Middle frontal gyrus (tissue), 1 donor: Measurements from ENCODE around the gene IDI1.
"Not testable (repeated sequence)": the region's sequence is repeated elsewhere in the genome, so short reads cannot be mapped to it uniquely, and the experiment has no call there.

Experiments used
- DNase-seq: peaks from one replicate; pipeline ENCODE4 v3.0.0-alpha.2; 2015; ENCODE audit warnings: low spot score; ENCODE audit errors: extremely low spot score

IDI1 gene

GRCh38 chr10:1063232-1063865 is 14.4 kb upstream of the IDI1 start:
- DNase-seq, result no peak

- DNase-seq, result no peak
Observed at GRCh38 chr10:1061930-1062774, 13.2 kb upstream of the IDI1 start.

GRCh38 chr10:1059902-1060301 is 11.0 kb upstream of the IDI1 start:
- DNase-seq, result no peak

- no peak for DNase-seq
Observed at GRCh38 chr10:1058017-1058416, 9.1 kb upstream of the IDI1 start.

GRCh38 chr10:1057106-1057657 is 8.3 kb upstream of the IDI1 start:
- DNase-seq, result no peak

- peak; percentile 73 for DNase-seq
Observed at GRCh38 chr10:1056326-1057105, 7.6 kb upstream of the IDI1 start, which contains the start of gene WDR37. TSS of gene WDR37 (plus strand) at chr10:1056385. CDS start at chr10:1072156, 15,771 bp downstream.

GRCh38 chr10:1054684-1055083 is 5.8 kb upstream of the IDI1 start:
- DNase-seq, result no peak

- DNase-seq, result no peak
Observed at GRCh38 chr10:1050554-1050953, 1.6 kb upstream of the IDI1 start.

- DNase-seq, result no peak
Observed at GRCh38 chr10:1050145-1050544, 1.2 kb upstream of the IDI1 start.

GRCh38 chr10:1049425-1049958 is 573 bp upstream of the IDI1 start:
- no peak for DNase-seq

GRCh38 chr10:1048349-1048731 is 579 bp downstream of the IDI1 start:
- DNase-seq, result no peak

- no peak for DNase-seq
Observed at GRCh38 chr10:1047937-1048336, 982 bp downstream of the IDI1 start.

- no peak for DNase-seq
Observed at GRCh38 chr10:1045415-1045814, 3.5 kb downstream of the IDI1 start.

- no peak for DNase-seq
Observed at GRCh38 chr10:1044964-1045363, 4.0 kb downstream of the IDI1 start.

- DNase-seq, result no peak
Observed at GRCh38 chr10:1044146-1044545, 4.8 kb downstream of the IDI1 start.

- no peak for DNase-seq
Observed at GRCh38 chr10:1043532-1043995, 5.4 kb downstream of the IDI1 start.

GRCh38 chr10:1041514-1041913 is 7.4 kb downstream of the IDI1 start:
- DNase-seq, result no peak

- no peak for DNase-seq
Observed at GRCh38 chr10:1040133-1040532, 8.8 kb downstream of the IDI1 start.

GRCh38 chr10:1038769-1039168 is 10.2 kb downstream of the IDI1 start:
- DNase-seq, result not testable (repeated sequence)

- DNase-seq, result no peak
Observed at GRCh38 chr10:1037098-1037497, 11.8 kb downstream of the IDI1 start.

- no peak for DNase-seq
Observed at GRCh38 chr10:1036341-1036791, 12.6 kb downstream of the IDI1 start.
